Mammary epithelial cell (primary cell): ENCODE data around the gene PNN.

ENCODE experiments used
- CTCF ChIP-seq, 2 donors: IDR thresholded peaks in 1 of 2; conservative IDR thresholded peaks in 1 of 2; 2 replicates each; pipeline ENCODE4 v1.5.1; 2011 to 2012; ENCODE audit warnings: inconsistent platforms in 2 of 2, low read length in 2 of 2, mild to moderate bottlenecking in 2 of 2, control low read depth in 1 of 2, low read depth in 1 of 2; ENCODE audit not compliant: insufficient read depth in 1 of 2; ENCODE audit errors: extremely low read depth in 1 of 2
- EZH2 ChIP-seq: IDR thresholded peaks from 2 replicates; pipeline ENCODE4 v1.6.1; 2012; ENCODE audit warnings: low read length, inconsistent platforms, borderline replicate concordance

GRCh38 chr14:39182770-39183684, 8.0 kb downstream of the PNN start:
- no peak for TF ChIP-seq CTCF (conservative IDR thresholded peaks at IDR 0.05 in 1 of 2, IDR thresholded peaks at IDR 0.05 in 1 of 2; ENCODE audit: extremely low read depth in 1 of 2, insufficient read depth in 1 of 2, low read depth in 1 of 2, low read length in 2 of 2)
- TF ChIP-seq EZH2: no peak
